ENCODE results near the gene EPGN. TPM values are rescaled to one million over a fixed set of nuclear protein-coding genes. Genes with fewer than 3 reads are reported as not detected.

EPGN gene
- polyA plus RNA-seq (2013, experiment 1 of 2; ENCODE audit: insufficient read length), result 7.3 TPM
- 7.8 TPM for polyA plus RNA-seq (2013, experiment 2 of 2; ENCODE audit: insufficient read length)

GRCh38 chr4:74308215-74308614 lies at the start of gene EPGN:
Gene EPGN (plus strand): TSS chr4:74308470. CDS start chr4:74308534, 64 bp downstream.
- peak; percentile 41 for DNase-seq

GRCh38 chr4:74258963-74259362 lies 49.3 kb upstream of the EPGN start:
- DNase-seq, result peak; percentile 44

- no peak for DNase-seq
Measured at GRCh38 chr4:74260036-74260435, 48.2 kb upstream of the EPGN start.

DNA sequence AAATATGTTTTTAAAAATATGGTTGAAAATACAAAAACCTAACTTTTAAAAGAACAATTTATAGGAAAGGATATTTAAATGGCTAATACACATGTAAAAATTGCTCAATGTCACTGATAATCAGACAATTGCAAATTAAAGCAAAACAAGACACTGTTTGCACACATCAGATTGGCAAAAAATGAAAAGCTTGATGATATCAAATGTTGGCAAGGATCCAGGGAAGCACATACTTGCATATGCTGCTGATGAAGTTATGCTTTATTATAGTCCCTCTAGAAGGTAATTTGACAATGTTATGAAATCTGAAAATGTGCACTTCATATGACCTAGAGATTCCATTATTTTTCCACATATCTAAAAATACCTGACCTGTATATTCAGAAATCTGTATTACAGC lies 45.7 kb upstream of the EPGN start:
- DNase-seq, result peak; percentile 11

- DNase-seq, result no peak
Measured at GRCh38 chr4:74263551-74263950, 44.7 kb upstream of the EPGN start.

GRCh38 chr4:74266081-74266480 lies 42.2 kb upstream of the EPGN start:
- DNase-seq, result no peak

DNA sequence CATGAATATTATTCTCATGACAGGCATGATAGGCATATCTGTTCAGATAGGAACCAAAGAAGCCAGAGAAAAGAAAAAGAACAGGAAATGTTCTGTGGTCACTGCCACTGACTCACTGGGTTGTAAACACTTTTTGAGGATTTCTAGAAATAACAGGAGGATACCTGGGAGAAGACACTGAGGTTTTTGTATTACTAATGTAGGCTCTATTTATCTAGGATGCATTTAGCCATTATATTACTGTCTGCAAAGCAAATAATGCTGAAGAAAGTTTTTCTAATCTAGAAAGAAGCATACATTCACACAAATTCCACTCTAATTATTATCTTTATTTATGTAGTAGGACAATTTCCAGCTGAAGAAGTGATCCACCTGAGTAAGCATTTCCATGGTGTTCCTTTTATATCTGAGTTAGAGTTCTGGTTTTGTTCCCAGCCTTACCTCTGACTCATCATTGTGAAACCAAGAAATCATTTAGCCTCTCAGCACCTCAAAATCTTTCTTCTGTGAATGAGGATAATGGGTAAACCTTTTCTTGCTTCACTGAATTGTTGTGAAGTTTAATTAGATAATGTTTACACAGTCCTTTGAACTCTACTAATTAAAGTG lies 40.2 kb upstream of the EPGN start:
- DNase-seq, result peak; percentile 44

- DNase-seq, result no peak
Measured at GRCh38 chr4:74268643-74269042, 39.6 kb upstream of the EPGN start.

- DNase-seq, result no peak
Measured at GRCh38 chr4:74278490-74278889, 29.8 kb upstream of the EPGN start.

- no peak for DNase-seq
Measured at GRCh38 chr4:74279716-74280115, 28.6 kb upstream of the EPGN start.

DNA sequence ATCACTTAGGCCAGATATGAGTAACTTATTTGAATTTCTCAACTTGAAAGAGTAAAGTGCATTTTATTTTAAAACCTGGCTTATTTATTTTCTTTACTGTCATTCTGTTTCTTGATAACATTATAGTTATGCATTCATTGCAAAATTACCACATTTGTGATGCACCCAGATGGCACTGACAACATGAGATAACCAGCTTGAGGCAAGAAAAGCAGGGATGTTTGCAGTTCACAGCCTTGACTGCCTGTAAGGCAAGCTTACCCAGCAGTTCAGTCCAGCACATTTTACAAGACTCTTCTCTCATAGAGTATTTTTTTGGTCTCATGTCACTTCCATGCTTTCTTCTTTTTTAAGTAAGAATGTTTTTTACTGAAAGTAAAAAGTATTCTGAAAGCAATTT lies 25.3 kb upstream of the EPGN start:
- no peak for DNase-seq

- DNase-seq, result peak; percentile 43
Measured at GRCh38 chr4:74283614-74284013, 24.7 kb upstream of the EPGN start.

DNA sequence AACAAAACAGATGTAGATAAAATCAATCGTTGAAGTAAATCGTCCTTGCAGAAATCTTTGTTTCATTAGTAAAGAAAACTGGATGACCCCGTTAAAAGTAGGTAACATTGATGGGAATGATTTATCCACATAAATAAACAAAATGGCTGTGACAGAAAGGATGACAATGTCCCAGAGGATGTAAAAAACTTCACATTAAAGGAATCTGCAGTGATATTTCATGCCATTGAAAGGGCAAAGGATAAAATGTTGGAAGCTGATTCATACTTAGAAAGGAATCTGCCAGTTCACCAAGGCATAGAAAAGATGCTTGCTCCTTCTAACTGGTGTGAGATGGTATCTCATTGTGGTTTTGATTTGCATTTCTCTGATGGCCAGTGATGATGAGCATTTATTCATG lies 24.2 kb upstream of the EPGN start:
- DNase-seq, result peak; percentile 84

DNA sequence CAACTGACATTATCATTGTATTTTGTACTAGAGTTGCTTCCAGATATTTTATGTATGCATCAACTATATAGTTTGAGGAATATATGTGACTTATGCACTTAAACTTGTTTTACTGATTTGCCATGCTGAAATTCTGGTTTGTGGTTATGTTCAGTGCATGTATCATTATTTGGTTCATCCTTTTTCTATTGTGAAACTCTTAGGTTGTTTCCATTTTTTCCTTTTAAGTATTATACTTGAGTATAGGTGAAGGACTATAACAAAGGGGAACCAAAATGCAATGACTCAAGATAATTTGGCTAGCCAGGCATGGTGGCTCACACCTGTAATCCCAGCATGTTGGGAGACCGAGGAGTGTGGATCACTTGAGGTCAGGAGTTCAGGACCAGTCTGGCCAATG lies 21.1 kb upstream of the EPGN start:
- no peak for DNase-seq

- no peak for DNase-seq
Measured at GRCh38 chr4:74287791-74288190, 20.5 kb upstream of the EPGN start.

GRCh38 chr4:74291471-74291870 lies 16.8 kb upstream of the EPGN start:
- DNase-seq, result no peak

DNA sequence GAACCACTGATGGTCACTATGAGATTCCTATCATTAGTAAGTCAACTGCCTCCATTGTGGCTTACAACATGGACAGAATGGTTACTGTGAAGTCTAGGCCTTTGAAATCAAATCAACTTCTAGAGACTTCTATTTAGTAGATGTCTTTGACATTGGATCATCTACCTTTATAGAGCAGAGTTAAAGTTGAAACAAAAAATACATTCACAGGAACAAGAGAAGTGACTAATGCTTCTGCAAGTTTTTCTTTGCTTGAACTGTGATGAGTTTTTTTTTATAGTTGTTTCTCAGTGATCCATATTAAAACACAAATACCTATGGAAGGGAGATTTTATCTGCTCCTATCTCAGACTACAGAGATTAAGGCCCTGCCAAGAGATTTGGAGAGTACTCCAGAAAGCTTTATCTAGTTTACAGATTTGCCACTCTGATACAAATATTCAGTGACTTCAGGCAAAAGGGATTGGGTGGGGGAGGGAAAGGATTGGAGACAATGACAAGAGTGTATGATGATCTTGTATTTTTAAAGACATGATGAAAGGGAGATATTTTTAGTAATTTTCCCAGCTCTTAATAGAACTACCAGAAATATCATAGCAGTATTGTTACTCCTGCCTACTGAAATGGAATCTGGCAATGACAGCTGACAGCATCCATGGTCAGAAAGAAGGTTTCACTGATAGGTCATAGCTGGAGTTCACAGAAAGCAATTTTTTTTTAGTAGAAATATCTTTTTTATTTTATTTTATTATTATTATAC lies 16.0 kb upstream of the EPGN start:
- DNase-seq, result no peak

DNA sequence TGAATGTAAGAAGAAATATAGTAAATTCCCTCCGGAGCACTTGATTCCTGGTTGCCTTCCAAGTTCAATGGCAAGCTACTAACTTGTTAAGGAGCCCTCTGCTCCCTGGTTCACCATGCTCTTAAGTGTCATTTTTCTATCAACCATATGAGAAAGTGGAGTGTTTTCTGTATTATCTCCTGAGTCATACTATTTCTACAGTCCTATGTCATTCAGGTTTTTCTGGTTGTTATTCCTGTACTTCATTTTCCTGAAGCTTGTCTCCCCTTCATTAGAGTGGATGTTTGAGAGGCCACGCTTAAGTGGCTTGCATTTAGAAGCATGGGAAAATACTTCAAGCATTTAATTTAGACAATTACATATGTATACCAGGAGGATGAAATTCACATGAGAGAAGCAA lies 14.7 kb upstream of the EPGN start:
- DNase-seq, result no peak

DNA sequence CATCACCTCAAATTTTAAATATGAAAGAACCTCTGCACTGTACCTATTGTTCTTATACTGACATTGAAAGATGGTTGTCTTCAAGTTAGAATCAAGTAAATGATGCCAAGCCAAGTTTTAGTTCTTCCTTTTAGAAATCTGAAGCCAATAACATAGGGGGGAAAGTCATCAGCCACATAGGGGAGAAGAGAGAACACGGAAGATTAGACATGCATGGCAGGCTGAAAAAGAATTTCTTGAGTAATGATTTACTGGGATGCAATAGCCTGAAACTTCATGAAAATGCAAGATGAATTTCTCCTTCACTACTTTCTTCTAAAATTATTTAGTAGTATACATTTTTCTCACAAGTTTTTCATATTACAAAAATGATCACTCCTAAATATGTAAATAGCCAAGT lies 13.6 kb upstream of the EPGN start:
- DNase-seq, result no peak

GRCh38 chr4:74297539-74297938 lies 10.7 kb upstream of the EPGN start:
- DNase-seq, result no peak

- DNase-seq, result no peak
Measured at GRCh38 chr4:74304095-74304625, 4.1 kb upstream of the EPGN start.

GRCh38 chr4:74305000-74305399 lies 3.3 kb upstream of the EPGN start:
- DNase-seq, result no peak

DNA sequence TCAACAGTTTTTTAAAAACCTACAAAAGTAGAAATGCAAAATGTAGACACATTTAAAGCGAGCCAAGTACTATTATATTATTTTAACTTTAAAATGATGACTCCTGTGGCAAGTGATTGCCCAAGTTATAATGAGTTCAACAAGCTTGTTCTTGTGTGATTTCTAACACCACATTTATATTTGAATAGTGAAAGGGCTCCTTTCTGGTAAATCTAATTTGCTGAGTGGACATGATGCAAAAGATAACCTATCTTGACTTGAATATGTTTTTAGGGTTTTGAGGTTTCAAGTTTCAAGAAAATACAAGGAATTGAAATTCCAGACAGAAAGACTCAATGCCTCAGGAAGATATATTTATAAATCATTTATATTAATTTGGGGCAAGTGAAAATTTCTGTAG lies 1.1 kb upstream of the EPGN start:
- no peak for DNase-seq

- no peak for DNase-seq
Measured at GRCh38 chr4:74309223-74309622, 953 bp downstream of the EPGN start.
